Epithelial cell of proximal tubule (primary cell): ENCODE measurements around the gene WDR19. TPM values are rescaled to one million over a fixed set of nuclear protein-coding genes. Genes with fewer than 3 reads are reported as not detected.

Experiments used
- DNase-seq: peaks from one replicate; pipeline ENCODE4 v3.0.0-alpha.2; 2011; ENCODE audit warnings: low read depth
- H3K4me3 ChIP-seq: 2 replicates; pipeline ENCODE4 v1.5.1; 2011; ENCODE audit warnings: low read depth, mild to moderate bottlenecking, low read length
- CTCF ChIP-seq: conservative IDR thresholded peaks from 2 replicates; pipeline ENCODE4 v1.5.1; 2012; ENCODE audit warnings: low read depth, mild to moderate bottlenecking, low read length
- total RNA-seq: library from RNA; depleted of rRNA; stranded (reverse); fragments of >200 nt; gene quantifications from 2 replicates; pipeline ENCODE4 v1.2.3, GENCODE V29; 2015

The WDR19 gene
- total RNA-seq, 1 donor from 2014 or later: 8.8 TPM

DNA sequence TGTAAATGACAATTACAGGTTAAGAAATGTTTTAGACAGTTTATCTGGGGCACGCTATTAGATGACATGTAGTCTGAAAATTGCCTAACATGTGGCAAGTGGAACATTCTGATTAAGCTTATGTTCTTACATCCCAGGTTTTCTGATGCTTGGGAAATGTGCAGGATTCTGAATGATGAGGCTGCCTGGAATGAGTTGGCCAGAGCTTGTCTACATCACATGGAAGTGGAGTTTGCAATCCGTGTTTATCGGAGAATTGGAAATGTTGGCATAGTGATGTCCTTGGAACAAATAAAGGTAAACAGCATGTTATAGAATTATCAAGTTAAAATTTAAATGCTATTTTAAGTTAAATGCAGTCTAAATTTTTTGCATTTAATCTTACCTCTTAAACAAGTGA lies 49.3 kb downstream of the WDR19 start:
- no peak overlapping the region for H3K4me3 ChIP-seq
- no peak for DNase-seq
- TF ChIP-seq CTCF: no peak

DNA sequence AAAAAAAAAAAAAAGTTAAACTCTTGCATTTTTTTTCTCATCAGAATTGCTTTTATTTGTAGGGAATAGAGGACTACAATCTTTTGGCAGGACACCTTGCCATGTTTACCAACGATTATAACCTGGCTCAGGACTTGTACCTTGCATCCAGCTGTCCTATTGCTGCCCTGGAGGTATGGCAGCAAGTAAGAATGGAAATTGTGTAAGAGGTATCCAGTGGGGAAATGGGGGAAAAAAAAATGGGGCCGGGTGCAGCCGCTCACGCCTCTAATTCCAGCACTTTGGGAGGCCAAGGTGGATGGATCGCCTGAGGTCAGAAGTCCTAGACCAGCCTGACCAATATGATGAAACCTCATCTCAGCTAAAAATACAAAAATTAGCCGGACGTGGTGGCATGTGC lies 49.8 kb downstream of the WDR19 start:
- TF ChIP-seq CTCF: no peak
- no peak for DNase-seq
- H3K4me3 ChIP-seq: no peak overlapping the region

- TF ChIP-seq CTCF: no peak
- no peak for DNase-seq
- no peak overlapping the region for H3K4me3 ChIP-seq
Observed at GRCh38 chr4:39233114-39233513, 50.8 kb downstream of the WDR19 start.

DNA sequence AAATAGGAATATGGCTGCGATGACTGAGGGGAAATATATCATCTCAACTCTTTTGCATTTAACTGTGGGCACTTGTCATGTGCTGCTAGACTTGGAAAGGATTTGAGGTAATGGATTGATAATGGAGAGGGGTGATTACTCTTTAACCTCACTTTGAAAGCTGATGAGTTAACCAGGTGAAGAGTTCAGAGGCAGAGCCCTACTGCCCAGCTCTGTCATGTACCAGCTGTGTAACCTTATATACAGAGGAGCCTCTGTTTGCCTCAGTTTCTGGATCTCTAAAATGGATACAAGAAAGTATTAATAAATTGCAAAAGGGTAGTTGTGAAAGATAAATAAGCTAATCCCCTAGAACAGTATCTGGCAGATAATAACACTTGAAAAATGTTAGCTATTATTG lies 51.5 kb downstream of the WDR19 start:
- H3K4me3 ChIP-seq: no peak overlapping the region
- TF ChIP-seq CTCF: no peak
- no peak for DNase-seq

DNA sequence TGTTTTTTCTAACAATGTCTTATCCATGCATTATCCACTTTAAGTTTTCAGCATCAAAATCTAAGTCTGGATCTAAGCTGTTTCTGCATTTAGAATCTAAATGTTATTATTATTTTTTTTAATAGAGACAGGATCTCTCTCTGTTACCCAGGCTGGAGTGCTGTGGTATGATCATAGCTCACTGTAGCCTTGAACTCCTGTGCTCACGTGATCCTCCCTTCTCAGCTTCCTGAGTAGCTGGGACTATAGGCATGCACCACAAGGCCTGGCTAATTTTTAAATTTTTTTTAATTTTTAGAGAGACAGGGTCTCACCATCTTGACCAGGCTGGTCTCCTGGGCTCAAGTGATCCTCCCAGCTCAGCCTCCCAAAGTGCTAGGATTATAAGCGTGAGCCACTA lies 52.7 kb downstream of the WDR19 start:
- no peak overlapping the region for H3K4me3 ChIP-seq
- TF ChIP-seq CTCF: no peak
- no peak for DNase-seq

- no peak overlapping the region for H3K4me3 ChIP-seq
- no peak for DNase-seq
- no peak for TF ChIP-seq CTCF
Observed at GRCh38 chr4:39235696-39236095, 53.4 kb downstream of the WDR19 start.

GRCh38 chr4:39237179-39237578 lies 54.9 kb downstream of the WDR19 start:
- no peak for TF ChIP-seq CTCF
- H3K4me3 ChIP-seq: no peak overlapping the region
- no peak for DNase-seq
